Measurements from ENCODE around the gene GUCY1A1.

GUCY1A1 gene

GRCh38 chr4:155694100-155694785, 27.6 kb downstream of the GUCY1A1 start:
- no peak for DNase-seq

- DNase-seq = no peak
Measured at GRCh38 chr4:155696226-155696625, 29.6 kb downstream of the GUCY1A1 start.

- no peak for DNase-seq
Measured at GRCh38 chr4:155696726-155697125, 30.1 kb downstream of the GUCY1A1 start.

GRCh38 chr4:155701827-155702226, 35.2 kb downstream of the GUCY1A1 start:
- no peak for DNase-seq

- DNase-seq = no peak
Measured at GRCh38 chr4:155703486-155704247, 37.0 kb downstream of the GUCY1A1 start.

GRCh38 chr4:155704841-155705404, 38.3 kb downstream of the GUCY1A1 start:
- DNase-seq = no peak

- no peak for DNase-seq
Measured at GRCh38 chr4:155705664-155706063, 39.0 kb downstream of the GUCY1A1 start.

GRCh38 chr4:155706147-155706546, 39.5 kb downstream of the GUCY1A1 start:
- no peak for DNase-seq

GRCh38 chr4:155707251-155707650, 40.6 kb downstream of the GUCY1A1 start:
- no peak for DNase-seq

GRCh38 chr4:155708782-155709181, 42.1 kb downstream of the GUCY1A1 start:
- DNase-seq = no peak

- DNase-seq = no peak
Measured at GRCh38 chr4:155709918-155710317, 43.3 kb downstream of the GUCY1A1 start.

- no peak for DNase-seq
Measured at GRCh38 chr4:155711556-155711955, 44.9 kb downstream of the GUCY1A1 start.

GRCh38 chr4:155712846-155713245, 46.2 kb downstream of the GUCY1A1 start:
- no peak for DNase-seq

- no peak for DNase-seq
Measured at GRCh38 chr4:155713911-155714310, 47.3 kb downstream of the GUCY1A1 start.

- no peak for DNase-seq
Measured at GRCh38 chr4:155722336-155722735, 55.7 kb downstream of the GUCY1A1 start.

GRCh38 chr4:155722816-155723499, 56.3 kb downstream of the GUCY1A1 start:
- DNase-seq = no peak

GRCh38 chr4:155724731-155725130, 58.1 kb downstream of the GUCY1A1 start:
- no peak for DNase-seq

GRCh38 chr4:155734065-155734464, 67.4 kb downstream of the GUCY1A1 start:
- no peak for DNase-seq

GRCh38 chr4:155734951-155735350, 68.3 kb downstream of the GUCY1A1 start:
- DNase-seq = no peak

- DNase-seq = no peak
Measured at GRCh38 chr4:155735496-155735895, 68.8 kb downstream of the GUCY1A1 start.

- no peak for DNase-seq
Measured at GRCh38 chr4:155738548-155738947, 71.9 kb downstream of the GUCY1A1 start.

- no peak for DNase-seq
Measured at GRCh38 chr4:155741546-155741945, 74.9 kb downstream of the GUCY1A1 start.
